ENCODE data around the gene PRKCE. TPM values are rescaled to one million over a fixed set of nuclear protein-coding genes. Genes with fewer than 3 reads are reported as not detected.

The PRKCE gene
- total RNA-seq, 1 donor from 2014 or later: 24.2 TPM

DNA sequence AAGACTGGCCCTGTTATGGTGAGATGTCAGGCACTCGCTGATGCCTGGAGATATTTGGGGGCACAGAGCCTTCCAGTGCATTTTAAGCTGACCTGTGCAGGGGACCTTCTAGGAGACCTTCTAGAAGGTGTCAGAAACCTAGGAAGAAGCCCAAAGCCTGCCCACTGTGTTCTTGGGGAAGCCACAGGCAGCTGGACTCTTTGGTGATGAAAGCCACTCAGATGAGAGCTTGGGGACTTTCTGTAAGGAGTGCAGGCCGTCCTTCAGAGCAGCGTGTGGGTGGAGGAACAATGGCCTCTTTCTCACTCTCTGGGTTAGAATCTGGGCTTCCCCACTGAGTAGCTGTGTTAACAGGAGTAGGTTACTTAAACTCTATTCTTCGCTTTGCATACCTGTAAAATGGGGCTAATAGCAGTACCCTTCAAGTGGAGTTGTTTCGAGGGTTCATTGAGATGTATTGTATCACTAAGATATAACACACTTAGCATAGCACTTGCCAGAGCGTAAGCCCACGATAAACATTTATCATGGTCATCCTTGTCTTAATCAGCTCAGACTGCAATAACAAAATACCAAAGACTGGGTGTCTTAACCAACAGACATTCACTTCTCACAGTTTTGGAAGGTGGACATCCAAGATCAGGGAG, 323.4 kb downstream of the PRKCE start:
- Mint-ChIP-seq H3K4me3 (ENCODE audit: unreplicated experiment) (no peak overlapping the region), H3K27me3 (ENCODE audit: unreplicated experiment) (peaks cover 2% of the 10 kb centered on the region), H3K27ac (ENCODE audit: unreplicated experiment) (no peak overlapping the region), H3K36me3 (ENCODE audit: low read depth, unreplicated experiment) (no peaks in the 10 kb centered on the region), H3K9me3 (ENCODE audit: unreplicated experiment) (no peaks in the 10 kb centered on the region), H3K4me1 (ENCODE audit: unreplicated experiment) (peaks cover 3% of the 10 kb centered on the region)
- TF ChIP-seq, protein P1, sequence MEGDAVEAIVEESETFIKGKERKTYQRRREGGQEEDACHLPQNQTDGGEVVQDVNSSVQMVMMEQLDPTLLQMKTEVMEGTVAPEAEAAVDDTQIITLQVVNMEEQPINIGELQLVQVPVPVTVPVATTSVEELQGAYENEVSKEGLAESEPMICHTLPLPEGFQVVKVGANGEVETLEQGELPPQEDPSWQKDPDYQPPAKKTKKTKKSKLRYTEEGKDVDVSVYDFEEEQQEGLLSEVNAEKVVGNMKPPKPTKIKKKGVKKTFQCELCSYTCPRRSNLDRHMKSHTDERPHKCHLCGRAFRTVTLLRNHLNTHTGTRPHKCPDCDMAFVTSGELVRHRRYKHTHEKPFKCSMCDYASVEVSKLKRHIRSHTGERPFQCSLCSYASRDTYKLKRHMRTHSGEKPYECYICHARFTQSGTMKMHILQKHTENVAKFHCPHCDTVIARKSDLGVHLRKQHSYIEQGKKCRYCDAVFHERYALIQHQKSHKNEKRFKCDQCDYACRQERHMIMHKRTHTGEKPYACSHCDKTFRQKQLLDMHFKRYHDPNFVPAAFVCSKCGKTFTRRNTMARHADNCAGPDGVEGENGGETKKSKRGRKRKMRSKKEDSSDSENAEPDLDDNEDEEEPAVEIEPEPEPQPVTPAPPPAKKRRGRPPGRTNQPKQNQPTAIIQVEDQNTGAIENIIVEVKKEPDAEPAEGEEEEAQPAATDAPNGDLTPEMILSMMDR (IDR thresholded peaks at IDR 0.05; ENCODE audit: unreplicated experiment): no peak
- no peak for DNase-seq (ENCODE audit: low spot score)

DNA sequence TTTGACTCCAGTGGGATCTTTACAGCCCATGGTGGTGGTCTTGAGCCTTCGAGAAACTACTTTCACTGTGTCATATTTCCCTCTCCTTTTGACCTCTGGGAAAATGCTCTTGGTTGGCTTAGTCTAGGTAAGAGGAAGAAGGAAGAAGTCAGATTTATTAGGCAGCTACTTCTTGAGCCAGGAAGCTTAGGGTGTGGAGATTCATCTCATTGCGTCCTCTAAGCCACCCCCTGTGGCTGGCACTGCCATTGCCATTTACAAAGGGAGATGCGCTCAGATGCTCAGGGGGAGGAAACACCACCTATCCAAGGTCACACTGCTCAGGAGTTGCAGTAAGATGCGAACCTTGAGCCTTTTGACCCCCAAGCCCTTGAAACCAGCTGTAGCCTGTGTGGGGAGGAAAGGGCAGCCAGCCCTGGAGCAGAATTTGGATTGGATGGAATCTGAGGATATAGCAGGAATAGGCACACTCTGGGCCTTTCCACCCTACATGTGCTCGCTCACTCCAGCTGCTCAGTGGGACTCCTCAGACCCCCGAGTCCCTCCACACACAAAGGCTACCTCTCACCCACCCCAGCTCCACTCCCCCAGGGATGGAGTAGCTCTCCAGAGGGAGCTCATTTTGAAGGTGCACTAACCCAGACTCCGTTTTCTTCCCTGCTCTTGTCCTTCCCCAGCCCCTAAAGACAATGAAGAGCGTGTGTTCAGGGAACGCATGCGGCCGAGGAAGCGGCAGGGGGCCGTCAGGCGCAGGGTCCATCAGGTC, 324.5 kb downstream of the PRKCE start:
- TF ChIP-seq, protein P1 (IDR thresholded peaks at IDR 0.05; ENCODE audit: unreplicated experiment): no peak
- no peak overlapping the region for H3K4me3 Mint-ChIP-seq (ENCODE audit: unreplicated experiment)
- H3K4me1 Mint-ChIP-seq (ENCODE audit: unreplicated experiment): peaks cover 4% of the 10 kb centered on the region
- no peaks in the 10 kb centered on the region for H3K36me3 Mint-ChIP-seq (ENCODE audit: low read depth, unreplicated experiment)
- H3K27me3 Mint-ChIP-seq (ENCODE audit: unreplicated experiment): peaks cover 2% of the 10 kb centered on the region
- no peak overlapping the region for H3K27ac Mint-ChIP-seq (ENCODE audit: unreplicated experiment)
- no peaks in the 10 kb centered on the region for H3K9me3 Mint-ChIP-seq (ENCODE audit: unreplicated experiment)
- DNase-seq (ENCODE audit: low spot score): no peak

DNA sequence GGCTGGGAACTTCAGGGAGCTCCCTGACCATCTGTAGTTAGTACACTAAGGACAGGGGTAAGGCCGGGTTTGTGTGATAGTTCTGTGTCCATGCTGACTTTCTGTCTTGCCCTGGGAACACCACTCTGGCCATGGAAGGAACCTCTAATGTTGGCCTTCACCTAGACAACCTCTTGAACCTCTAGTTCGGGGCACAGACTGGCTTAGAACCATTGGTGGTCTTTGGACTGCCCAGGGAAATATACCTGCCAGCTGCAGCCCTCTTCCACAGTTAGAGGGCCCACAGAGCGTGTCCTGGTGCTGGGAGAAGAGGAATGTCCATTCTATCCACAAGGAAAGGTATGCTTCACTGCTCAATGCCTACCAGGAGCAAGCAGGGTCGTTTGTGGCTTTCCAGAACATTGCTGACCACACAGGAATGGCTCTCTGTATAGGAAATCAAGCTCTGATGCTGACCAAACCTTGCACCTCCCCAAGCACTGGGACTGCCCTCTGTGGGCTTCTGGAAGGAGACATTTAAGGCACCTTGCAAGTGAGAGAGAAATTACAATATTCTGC, 326.9 kb downstream of the PRKCE start:
- Mint-ChIP-seq H3K27me3 (ENCODE audit: unreplicated experiment) (peaks cover 2% of the 10 kb centered on the region), H3K4me1 (ENCODE audit: unreplicated experiment) (peaks cover 9% of the 10 kb centered on the region), H3K9me3 (ENCODE audit: unreplicated experiment) (no peaks in the 10 kb centered on the region), H3K36me3 (ENCODE audit: low read depth, unreplicated experiment) (peaks cover 6% of the 10 kb centered on the region), H3K4me3 (ENCODE audit: unreplicated experiment) (no peak overlapping the region), H3K27ac (ENCODE audit: unreplicated experiment) (no peak overlapping the region)
- TF ChIP-seq, protein P1 (IDR thresholded peaks at IDR 0.05; ENCODE audit: unreplicated experiment): no peak
- DNase-seq (ENCODE audit: low spot score): no peak

DNA sequence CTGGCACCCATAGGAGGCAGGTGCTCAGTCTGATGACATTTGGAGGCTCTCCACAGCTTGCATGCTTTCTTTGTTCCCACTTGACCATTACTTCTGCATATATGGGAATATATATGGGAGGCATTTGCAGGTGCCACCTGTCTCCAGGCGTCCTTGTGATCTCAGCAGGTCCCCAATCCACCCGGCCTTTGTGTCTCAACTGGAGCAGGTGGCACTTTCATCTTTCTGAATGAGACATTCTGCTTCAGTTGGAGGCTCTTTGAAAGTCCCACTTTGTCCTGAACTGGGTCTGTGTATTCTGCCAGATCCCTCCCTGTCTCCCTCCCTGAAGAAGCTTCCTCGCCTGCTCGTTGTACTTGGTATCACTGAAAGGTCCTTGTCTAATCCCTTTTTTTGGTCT, 327.6 kb downstream of the PRKCE start:
- Mint-ChIP-seq H3K4me3 (ENCODE audit: unreplicated experiment) (no peak overlapping the region), H3K9me3 (ENCODE audit: unreplicated experiment) (no peaks in the 10 kb centered on the region), H3K4me1 (ENCODE audit: unreplicated experiment) (peaks cover 9% of the 10 kb centered on the region), H3K27ac (ENCODE audit: unreplicated experiment) (no peak overlapping the region), H3K36me3 (ENCODE audit: low read depth, unreplicated experiment) (peaks cover 6% of the 10 kb centered on the region), H3K27me3 (ENCODE audit: unreplicated experiment) (peaks cover 3% of the 10 kb centered on the region)
- no peak for DNase-seq (ENCODE audit: low spot score)
- TF ChIP-seq, protein P1 (IDR thresholded peaks at IDR 0.05; ENCODE audit: unreplicated experiment): no peak

Data from endothelial cell (in vitro differentiated cells).